Measurements from ENCODE around the gene ASTN2. TPM values are rescaled to one million over a fixed set of nuclear protein-coding genes. Genes with fewer than 3 reads are reported as not detected.

ASTN2 gene
- total RNA-seq, 2 experiments from 2014 or later: 1.7 to 4.2 TPM

DNA sequence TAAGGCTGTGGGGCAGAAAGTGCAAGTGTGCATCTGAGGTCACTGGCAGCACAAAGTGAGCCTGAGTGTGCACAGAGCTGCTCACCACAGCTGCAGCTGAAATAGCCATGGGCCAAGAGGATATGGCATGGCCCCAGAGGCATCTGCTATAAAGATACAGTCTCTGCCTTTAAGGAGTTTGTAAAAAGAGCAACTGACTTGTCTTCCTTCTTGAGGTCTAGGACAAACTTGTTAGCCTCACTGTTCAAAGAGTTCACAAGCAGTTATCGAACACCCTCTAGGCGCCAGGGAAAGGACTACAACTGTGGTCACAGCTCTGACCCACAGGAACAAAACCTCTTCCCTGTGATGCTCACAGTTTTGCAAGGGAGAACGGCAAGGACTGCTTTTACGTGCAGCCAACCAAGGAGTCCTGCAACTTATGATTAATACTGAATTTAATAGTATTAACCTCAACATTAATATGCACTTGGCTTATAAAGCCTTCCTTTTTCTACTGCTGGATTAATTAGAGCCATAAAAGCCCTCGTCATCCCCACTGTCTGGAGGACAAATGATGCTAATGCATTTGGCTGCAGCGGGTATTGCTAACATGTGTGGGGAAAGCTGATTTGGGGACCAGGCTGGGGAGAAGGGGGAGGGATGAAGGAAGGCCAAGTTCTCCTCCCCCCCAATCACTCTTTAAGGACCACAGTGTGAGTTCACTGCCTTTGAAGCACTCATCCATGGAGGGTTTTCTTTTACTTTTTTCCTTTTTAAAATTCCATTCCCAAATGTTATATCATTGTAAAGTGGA is 917.6 kb downstream of the ASTN2 start:
- no peaks in the 10 kb centered on the region for H4K20me1 ChIP-seq (ENCODE audit: insufficient read depth, low read length)
- no peak overlapping the region for H3K4me2 ChIP-seq (ENCODE audit: low read length)
- H3K79me2 ChIP-seq (ENCODE audit: insufficient read depth, low read depth, low read length): no peaks in the 10 kb centered on the region
- TF ChIP-seq EZH2phosphoT487 (IDR thresholded peaks at IDR 0.05; ENCODE audit: borderline replicate concordance, low read depth, low read length): no peak
- TF ChIP-seq, protein P1, sequence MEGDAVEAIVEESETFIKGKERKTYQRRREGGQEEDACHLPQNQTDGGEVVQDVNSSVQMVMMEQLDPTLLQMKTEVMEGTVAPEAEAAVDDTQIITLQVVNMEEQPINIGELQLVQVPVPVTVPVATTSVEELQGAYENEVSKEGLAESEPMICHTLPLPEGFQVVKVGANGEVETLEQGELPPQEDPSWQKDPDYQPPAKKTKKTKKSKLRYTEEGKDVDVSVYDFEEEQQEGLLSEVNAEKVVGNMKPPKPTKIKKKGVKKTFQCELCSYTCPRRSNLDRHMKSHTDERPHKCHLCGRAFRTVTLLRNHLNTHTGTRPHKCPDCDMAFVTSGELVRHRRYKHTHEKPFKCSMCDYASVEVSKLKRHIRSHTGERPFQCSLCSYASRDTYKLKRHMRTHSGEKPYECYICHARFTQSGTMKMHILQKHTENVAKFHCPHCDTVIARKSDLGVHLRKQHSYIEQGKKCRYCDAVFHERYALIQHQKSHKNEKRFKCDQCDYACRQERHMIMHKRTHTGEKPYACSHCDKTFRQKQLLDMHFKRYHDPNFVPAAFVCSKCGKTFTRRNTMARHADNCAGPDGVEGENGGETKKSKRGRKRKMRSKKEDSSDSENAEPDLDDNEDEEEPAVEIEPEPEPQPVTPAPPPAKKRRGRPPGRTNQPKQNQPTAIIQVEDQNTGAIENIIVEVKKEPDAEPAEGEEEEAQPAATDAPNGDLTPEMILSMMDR (conservative IDR thresholded peaks at IDR 0.05; ENCODE audit: low read length): no peak
- no peaks in the 10 kb centered on the region for H3K4me1 ChIP-seq (ENCODE audit: insufficient read depth, low read length, poor library complexity, severe bottlenecking)
- intact Hi-C loops (cut with micrococcal nuclease; ENCODE audit: unreplicated experiment): no loop called here
- ChIA-PET POLR2A (no interaction called here), CTCF (ENCODE audit: unreplicated experiment) (no interaction called here)
- H3K9me2 ChIP-seq (ENCODE audit: insufficient read depth, low read length): no peaks in the 10 kb centered on the region
- no TSS peak for BruUV-seq (replicated peaks)
- no peaks in the 10 kb centered on the region for H3K36me3 ChIP-seq (ENCODE audit: insufficient read depth, low read length)
- no peak overlapping the region for H3K4me3 ChIP-seq (ENCODE audit: low read depth, low read length, poor library complexity, severe bottlenecking)
- no peak overlapping the region for H3K27ac ChIP-seq (ENCODE audit: low read depth, low read length, poor library complexity, severe bottlenecking)
- DNase-seq (ENCODE audit: low spot score): no peak
- no peak overlapping the region for H2AFZ ChIP-seq (ENCODE audit: low read length)
- no peaks in the 10 kb centered on the region for H3K9me3 ChIP-seq (ENCODE audit: low read length)

DNA sequence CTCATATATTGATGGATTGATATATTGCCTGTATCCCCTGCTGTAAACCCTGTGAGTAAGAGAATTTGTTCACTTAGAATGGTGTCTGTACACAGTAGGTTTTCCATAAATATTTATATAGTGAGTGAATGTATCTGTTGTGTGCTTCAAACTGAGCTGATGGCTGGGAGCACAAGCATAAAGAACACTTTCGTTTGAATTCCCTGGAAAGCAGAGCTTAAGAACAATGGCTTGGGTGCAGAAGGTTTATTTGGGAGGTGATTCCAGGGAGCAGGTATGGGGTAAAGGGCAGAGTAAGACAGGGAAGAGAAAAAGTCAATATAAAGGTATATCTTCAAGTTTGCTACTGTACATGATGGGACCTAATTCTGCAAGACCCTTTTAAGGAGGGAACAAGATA is 918.7 kb downstream of the ASTN2 start:
- CTCF ChIA-PET (ENCODE audit: unreplicated experiment): no interaction called here
- POLR2A ChIA-PET: interaction anchor here (0.5 kb wide), 1 partner anchor 79 kb away, joined by 3 read pairs; no protein-coding TSS in a partner anchor
- intact Hi-C loops (cut with micrococcal nuclease; ENCODE audit: unreplicated experiment): no loop called here

DNA sequence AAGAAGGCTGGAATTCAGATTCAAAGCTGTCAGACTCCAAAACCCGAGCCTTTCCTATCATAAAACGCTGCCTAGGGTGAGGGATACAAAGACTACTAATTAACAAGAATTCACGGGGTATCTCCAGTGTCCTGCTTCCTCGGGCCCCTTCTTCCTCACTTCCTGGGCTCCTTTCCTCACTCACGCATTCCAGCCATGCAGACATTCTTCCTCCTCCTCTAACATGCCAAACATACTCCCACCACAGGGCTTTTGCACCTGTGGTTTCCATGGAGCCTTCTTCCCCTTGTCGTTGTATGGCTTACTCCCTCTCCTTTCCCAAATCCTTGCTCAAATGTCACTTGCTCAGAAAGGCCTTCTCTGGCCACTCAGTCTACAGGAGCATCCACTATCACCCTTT is 919.1 kb downstream of the ASTN2 start:
- POLR2A ChIA-PET: no interaction called here
- Histone ChIP-seq H3K27ac (ENCODE audit: low read depth, low read length, poor library complexity, severe bottlenecking) (no peak overlapping the region), H4K20me1 (ENCODE audit: insufficient read depth, low read length) (no peaks in the 10 kb centered on the region), H2AFZ (ENCODE audit: low read length) (no peak overlapping the region), H3K36me3 (ENCODE audit: insufficient read depth, low read length) (no peaks in the 10 kb centered on the region), H3K4me2 (ENCODE audit: low read length) (no peak overlapping the region), H3K9me3 (ENCODE audit: low read length) (no peaks in the 10 kb centered on the region), H3K79me2 (ENCODE audit: insufficient read depth, low read depth, low read length) (no peaks in the 10 kb centered on the region), H3K4me3 (ENCODE audit: low read depth, low read length, poor library complexity, severe bottlenecking) (no peak overlapping the region), H3K4me1 (ENCODE audit: insufficient read depth, low read length, poor library complexity, severe bottlenecking) (no peaks in the 10 kb centered on the region), H3K9me2 (ENCODE audit: insufficient read depth, low read length) (no peaks in the 10 kb centered on the region)
- intact Hi-C loops (cut with micrococcal nuclease; ENCODE audit: unreplicated experiment): no loop called here
- CTCF ChIA-PET (ENCODE audit: unreplicated experiment): no interaction called here
- TF ChIP-seq, protein P1 (conservative IDR thresholded peaks at IDR 0.05; ENCODE audit: low read length): no peak
- no peak for TF ChIP-seq EZH2phosphoT487 (IDR thresholded peaks at IDR 0.05; ENCODE audit: borderline replicate concordance, low read depth, low read length)
- no TSS peak for BruUV-seq (replicated peaks)
- DNase-seq (ENCODE audit: low spot score): no peak

More for the DNA sequence above, 918.7 kb downstream of the ASTN2 start:
- Histone ChIP-seq H3K9me2 (ENCODE audit: insufficient read depth, low read length) (no peaks in the 10 kb centered on the region), H3K4me2 (ENCODE audit: low read length) (no peak overlapping the region), H2AFZ (ENCODE audit: low read length) (no peak overlapping the region), H3K4me3 (ENCODE audit: low read depth, low read length, poor library complexity, severe bottlenecking) (no peak overlapping the region), H4K20me1 (ENCODE audit: insufficient read depth, low read length) (no peaks in the 10 kb centered on the region), H3K36me3 (ENCODE audit: insufficient read depth, low read length) (no peaks in the 10 kb centered on the region), H3K79me2 (ENCODE audit: insufficient read depth, low read depth, low read length) (no peaks in the 10 kb centered on the region), H3K9me3 (ENCODE audit: low read length) (no peaks in the 10 kb centered on the region), H3K4me1 (ENCODE audit: insufficient read depth, low read length, poor library complexity, severe bottlenecking) (no peaks in the 10 kb centered on the region), H3K27ac (ENCODE audit: low read depth, low read length, poor library complexity, severe bottlenecking) (no peak overlapping the region)
- DNase-seq (ENCODE audit: low spot score): no peak
- no peak for TF ChIP-seq EZH2phosphoT487 (IDR thresholded peaks at IDR 0.05; ENCODE audit: borderline replicate concordance, low read depth, low read length)
- TF ChIP-seq, protein P1 (conservative IDR thresholded peaks at IDR 0.05; ENCODE audit: low read length): no peak
- BruUV-seq (replicated peaks): no TSS peak
